DMS 273 (cell line): ENCODE data around the gene DNAJC13.
A peak's percentile ranks its signal among the peaks of the same experiment; 100 is the strongest.
"Not testable (repeated sequence)": the region's sequence is repeated elsewhere in the genome, so short reads cannot be mapped to it uniquely, and the experiment has no call there.

Source experiments
- DNase-seq: peaks from one replicate; lab custom pipeline; 2025; ENCODE audit not compliant: unreplicated experiment; lab: John Stamatoyannopoulos, UW

DNAJC13 gene, protein sequence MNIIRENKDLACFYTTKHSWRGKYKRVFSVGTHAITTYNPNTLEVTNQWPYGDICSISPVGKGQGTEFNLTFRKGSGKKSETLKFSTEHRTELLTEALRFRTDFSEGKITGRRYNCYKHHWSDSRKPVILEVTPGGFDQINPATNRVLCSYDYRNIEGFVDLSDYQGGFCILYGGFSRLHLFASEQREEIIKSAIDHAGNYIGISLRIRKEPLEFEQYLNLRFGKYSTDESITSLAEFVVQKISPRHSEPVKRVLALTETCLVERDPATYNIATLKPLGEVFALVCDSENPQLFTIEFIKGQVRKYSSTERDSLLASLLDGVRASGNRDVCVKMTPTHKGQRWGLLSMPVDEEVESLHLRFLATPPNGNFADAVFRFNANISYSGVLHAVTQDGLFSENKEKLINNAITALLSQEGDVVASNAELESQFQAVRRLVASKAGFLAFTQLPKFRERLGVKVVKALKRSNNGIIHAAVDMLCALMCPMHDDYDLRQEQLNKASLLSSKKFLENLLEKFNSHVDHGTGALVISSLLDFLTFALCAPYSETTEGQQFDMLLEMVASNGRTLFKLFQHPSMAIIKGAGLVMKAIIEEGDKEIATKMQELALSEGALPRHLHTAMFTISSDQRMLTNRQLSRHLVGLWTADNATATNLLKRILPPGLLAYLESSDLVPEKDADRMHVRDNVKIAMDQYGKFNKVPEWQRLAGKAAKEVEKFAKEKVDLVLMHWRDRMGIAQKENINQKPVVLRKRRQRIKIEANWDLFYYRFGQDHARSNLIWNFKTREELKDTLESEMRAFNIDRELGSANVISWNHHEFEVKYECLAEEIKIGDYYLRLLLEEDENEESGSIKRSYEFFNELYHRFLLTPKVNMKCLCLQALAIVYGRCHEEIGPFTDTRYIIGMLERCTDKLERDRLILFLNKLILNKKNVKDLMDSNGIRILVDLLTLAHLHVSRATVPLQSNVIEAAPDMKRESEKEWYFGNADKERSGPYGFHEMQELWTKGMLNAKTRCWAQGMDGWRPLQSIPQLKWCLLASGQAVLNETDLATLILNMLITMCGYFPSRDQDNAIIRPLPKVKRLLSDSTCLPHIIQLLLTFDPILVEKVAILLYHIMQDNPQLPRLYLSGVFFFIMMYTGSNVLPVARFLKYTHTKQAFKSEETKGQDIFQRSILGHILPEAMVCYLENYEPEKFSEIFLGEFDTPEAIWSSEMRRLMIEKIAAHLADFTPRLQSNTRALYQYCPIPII (N-terminal part only)

DNA sequence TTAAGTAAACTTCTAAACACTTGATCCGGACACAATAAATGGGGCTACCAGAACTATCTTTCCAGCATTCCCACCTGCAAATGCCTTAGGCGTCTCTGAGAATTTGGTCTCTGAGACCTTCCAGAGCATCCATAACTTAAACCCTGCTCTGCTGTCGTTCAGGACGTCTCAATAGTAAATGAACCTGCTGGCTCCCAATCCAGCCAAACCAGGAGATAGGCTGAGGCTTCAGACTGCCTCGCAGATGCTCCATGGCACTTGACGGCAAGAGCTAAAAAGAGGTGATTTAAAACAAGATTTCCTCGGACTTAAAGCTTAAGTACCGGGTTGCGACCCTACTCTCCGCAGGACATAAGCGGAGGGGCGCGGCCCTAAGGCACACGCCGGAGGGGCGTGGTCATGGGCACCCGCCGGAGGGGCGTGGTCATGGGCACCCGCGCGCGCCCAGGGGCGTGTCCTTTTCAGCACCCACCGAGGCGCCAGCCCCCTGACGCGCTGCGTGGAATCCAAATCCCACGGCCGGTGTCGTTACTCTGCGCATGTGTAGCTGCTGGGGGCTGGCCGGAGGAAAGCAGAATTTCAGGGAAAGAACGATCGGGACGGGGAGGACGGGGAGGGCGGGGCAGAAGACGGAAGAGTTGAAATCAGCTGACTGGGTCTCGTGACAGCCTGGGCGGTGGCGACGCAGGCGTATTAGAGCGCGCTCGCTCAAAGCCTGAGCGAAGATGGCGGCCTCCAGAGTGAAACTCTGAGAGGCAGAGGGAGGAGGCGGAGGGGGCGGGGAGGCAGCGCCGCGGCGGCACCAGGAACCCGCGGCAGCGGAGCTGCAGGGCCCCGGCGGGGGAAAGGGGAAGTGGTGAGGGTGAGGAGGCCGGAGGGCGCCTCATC is at the start of gene DNAJC13:
DNAJC13 (plus strand) TSS at position 696 of the 888 bp plus-strand sequence. CDS start 17,049 bp downstream, outside the sequence.
- peak; percentile 99 for DNase-seq

DNA sequence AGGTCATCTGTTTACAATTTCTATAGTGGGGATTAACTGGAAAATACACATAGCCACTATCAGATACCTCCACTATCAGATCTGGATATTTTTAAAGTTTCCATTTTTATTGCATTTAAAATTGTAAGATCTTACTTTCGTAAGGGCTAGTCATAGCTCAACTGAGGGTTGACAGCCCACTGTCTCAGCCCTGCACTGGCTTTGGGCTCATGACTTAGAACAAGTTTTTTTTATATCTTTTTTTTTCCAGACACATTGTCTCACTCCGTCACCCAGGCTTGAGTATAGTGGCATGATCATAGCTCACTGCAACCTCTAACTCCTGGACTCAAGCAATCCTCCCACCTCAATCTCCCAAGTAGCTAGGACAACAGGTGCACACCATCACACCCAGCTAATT is 48.8 kb upstream of the DNAJC13 start:
- no peak for DNase-seq

GRCh38 chr3:132368962-132369361 is 48.3 kb upstream of the DNAJC13 start:
- no peak for DNase-seq

- DNase-seq: not testable (repeated sequence)
These were observed 40.4 kb upstream of the DNAJC13 start for GRCh38 chr3:132376945-132377354.

GRCh38 chr3:132378048-132378762 is 39.1 kb upstream of the DNAJC13 start:
- DNase-seq: no peak

DNA sequence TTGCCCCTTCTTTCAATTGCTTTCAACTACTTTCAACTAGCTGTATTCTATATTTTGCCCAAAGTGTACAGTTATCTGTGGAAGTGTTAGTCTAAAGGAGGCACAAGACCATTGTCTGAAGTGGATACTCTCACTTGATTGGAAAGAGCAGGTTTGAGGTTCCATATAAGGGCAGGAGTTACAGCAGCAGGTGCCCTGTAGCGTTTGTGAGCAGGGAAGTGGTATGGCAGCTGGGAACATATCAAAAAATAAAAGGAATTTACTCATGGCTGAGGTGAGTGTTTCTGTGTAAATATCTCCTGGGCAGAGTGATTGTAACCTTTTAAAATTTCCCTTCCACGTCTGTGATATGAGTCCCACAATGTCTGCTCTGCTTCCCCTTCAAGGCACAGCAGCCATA is 38.5 kb upstream of the DNAJC13 start:
- no peak for DNase-seq

DNA sequence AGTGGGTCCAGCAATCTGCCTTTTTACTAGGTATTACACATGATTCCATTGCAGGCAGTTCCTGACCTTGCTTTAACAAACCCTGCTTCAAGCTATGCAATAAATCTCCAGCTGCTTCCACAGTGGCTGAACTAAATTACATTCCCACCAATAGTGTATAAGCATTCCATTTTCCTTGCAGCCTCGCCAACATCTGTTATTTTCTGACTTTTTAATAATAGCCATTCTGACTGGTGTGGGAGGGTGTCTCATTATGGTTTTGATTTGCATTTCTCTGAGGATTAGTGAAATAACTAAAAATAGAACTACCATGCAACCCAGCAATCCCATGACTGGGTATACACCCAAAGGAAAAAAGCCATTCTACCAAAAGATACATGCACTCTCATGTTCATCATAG is 36.4 kb upstream of the DNAJC13 start:
- peak; percentile 38 for DNase-seq

GRCh38 chr3:132381348-132381944 is 35.9 kb upstream of the DNAJC13 start:
- no peak for DNase-seq

DNA sequence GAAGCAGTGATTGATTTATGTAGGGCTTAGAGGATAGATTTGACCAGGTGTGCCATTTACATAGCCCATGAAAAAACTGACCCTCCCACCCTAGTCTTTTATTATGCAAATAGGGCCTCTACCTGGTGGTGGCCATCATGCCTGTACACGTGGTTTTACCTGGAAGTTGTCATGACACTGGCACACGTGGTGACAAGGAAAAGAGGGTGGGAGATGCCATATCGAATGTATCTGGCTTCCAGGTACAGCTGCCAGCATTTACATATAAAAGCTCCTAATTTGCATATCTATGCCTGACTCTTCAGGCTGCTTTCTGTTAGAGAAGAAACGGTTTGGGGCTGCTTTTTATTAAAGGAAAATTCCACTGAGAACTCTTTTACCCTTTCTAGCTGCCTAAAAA is 35.0 kb upstream of the DNAJC13 start:
- DNase-seq: no peak

GRCh38 chr3:132382688-132383194 is 34.6 kb upstream of the DNAJC13 start:
- no peak for DNase-seq

GRCh38 chr3:132386259-132386658 is 31.0 kb upstream of the DNAJC13 start:
- no peak for DNase-seq

- not testable (repeated sequence) for DNase-seq
These were observed 24.6 kb upstream of the DNAJC13 start for GRCh38 chr3:132392675-132393074.

DNA sequence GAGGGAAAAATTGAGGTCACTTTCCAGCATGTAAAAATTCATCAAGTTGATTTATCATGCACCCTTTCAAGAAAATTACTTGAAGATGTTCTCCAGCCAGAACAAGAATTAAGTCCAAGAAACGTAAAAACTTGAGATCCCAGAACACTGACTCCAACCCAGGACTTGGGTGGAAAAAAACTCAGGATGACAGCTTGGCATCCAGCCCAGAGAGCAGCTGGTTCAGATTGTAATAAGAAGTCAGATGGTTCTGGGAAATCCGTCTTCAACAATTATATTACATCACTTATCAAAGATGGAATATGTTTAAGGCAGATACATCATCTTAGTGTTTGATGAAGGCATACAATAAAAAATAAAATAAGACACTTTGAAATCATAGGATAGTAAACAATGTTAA is 23.0 kb upstream of the DNAJC13 start:
- peak; percentile 70 for DNase-seq

DNA sequence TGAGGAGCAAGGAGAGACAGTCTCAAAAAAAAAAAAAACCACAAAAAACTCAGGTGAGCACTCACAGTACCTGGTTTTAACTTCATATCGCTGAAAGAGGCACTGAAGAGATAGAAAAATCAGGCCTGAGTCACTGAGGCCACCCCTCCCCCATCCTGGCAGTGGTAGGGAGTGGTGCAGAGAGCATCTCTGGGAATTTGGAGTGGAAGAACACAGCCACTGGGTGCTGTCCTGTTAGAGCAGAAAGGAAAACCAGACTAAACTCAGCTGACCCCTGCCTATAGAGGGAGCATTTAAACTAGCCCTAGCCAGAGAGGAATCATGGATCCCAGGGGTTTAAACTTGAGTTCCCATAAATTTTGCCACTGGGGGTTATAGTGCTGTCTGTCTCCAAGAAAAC is 22.2 kb upstream of the DNAJC13 start:
- no peak for DNase-seq

DNA sequence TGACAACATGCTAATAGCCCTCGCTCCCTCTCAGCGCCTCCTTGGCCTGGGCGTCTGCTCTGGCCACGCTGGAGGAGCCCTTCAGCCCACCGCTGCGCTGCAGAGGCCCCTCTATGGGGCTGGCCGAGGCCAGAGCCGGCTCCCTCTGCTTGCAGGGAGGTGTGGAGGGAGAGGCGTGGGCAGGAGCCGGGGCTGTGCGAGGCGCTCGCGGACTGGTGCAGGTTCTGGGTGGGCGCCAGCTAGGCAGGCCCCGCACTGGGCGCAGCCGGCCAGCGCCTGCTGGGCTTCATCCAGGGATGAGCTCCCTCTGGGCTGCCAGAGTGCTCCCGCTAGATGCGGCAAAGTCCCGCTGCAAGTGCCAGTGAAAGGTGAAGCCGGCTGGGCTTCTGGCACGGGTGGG is 21.0 kb upstream of the DNAJC13 start:
- no peak for DNase-seq

DNA sequence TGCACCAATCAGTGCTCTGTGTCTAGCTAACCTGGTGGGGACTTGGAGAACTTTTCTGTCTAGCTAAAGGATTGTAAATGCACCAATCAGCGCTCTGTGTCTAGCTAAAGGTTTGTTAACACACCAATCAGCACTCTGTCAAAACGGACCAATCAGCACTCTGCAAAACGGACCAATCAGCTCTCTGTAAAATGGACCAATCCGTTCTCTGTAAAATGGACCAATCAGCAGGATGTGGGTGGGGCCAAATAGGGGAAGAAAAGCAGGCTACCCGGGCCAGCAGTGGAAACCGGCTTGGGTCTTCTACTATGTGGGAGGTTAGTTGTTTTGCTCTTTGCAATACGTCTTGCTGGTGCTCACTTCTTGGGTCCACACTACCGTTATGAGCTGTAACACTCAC is 20.5 kb upstream of the DNAJC13 start:
- DNase-seq: not testable (repeated sequence)

DNA sequence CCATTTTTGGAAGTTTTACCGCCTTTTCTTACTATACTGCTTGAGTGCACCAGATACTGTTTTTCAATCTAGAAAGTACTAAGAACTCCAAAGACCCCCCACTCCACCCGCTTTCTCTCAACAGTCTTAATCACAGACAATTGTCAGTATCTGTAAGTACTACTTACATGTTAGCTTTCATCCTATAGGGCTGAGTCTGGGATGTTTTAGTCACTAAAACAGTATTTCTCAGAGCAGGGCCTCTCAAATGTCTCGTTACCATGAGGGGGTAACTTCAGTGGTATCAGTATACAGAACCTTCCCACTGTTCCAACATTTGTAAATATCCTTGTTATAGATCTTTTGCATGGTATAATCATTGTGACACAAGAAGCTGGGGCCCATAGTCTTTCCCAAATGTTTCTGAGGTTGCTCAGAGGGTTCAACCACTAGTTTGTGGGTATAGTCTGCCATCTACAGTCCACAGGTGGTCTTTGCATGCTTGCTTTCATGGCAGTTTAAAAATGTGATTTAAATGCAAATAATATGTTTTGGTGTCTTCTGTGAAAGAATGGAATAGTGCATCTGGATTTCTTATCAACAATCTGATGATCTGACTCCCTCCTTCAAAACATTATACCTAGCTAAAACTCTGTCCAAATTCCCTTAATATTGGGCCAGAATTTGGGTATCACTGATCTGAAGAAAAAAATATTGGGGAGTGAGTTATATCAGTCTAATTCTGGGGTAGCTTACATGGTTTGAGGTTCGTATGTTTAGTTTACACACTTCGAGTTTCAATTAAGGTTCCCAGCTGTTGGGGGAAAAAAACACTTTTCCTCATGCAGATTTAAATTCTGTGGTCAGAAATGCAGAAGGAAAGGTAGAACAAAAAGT is 18.0 kb upstream of the DNAJC13 start:
- DNase-seq: peak; percentile 80

GRCh38 chr3:132401255-132401654 is 16.0 kb upstream of the DNAJC13 start:
- no peak for DNase-seq
